Epithelial cell of proximal tubule (primary cell): ENCODE measurements around the gene ZBED5. TPM values are rescaled to one million over a fixed set of nuclear protein-coding genes. Genes with fewer than 3 reads are reported as not detected.

ENCODE experiments used
- DNase-seq: peaks from one replicate; pipeline ENCODE4 v3.0.0-alpha.2; 2011; ENCODE audit warnings: low read depth
- H3K4me3 ChIP-seq: 2 replicates; pipeline ENCODE4 v1.5.1; 2011; ENCODE audit warnings: low read depth, mild to moderate bottlenecking, low read length
- total RNA-seq: library from RNA; depleted of rRNA; stranded (reverse); fragments of >200 nt; gene quantifications from 2 replicates; pipeline ENCODE4 v1.2.3, GENCODE V29; 2015
- TF ChIP-seq, protein P1 (sequence below): conservative IDR thresholded peaks from 2 replicates; pipeline ENCODE4 v1.5.1; 2012; ENCODE audit warnings: low read depth, mild to moderate bottlenecking, low read length

The ZBED5 gene
- total RNA-seq, 1 donor from 2014 or later, result 19.8 TPM

DNA sequence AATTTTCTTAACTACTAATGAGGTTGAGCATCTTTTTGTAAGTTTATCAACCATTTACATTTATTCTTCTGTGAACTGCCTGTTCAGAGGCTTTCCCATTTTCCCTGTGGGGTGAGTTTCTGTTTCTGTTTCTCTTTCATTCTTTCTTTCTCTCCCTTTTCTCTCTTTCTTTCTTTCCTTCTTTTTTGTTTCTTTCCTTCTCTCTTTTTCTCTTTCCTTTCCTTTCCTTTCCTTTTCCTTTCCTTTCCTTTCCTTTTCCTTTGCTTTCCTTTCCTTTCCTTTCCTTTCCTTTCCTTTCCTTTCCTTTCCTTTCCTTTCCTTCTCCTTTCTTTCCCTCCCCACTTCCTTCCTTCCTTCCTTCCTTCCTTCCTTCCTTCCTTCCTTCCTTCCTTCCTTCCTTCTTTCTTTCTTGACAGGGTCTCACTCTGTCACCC is 8.0 kb upstream of the ZBED5 start:
- TF ChIP-seq, protein P1, sequence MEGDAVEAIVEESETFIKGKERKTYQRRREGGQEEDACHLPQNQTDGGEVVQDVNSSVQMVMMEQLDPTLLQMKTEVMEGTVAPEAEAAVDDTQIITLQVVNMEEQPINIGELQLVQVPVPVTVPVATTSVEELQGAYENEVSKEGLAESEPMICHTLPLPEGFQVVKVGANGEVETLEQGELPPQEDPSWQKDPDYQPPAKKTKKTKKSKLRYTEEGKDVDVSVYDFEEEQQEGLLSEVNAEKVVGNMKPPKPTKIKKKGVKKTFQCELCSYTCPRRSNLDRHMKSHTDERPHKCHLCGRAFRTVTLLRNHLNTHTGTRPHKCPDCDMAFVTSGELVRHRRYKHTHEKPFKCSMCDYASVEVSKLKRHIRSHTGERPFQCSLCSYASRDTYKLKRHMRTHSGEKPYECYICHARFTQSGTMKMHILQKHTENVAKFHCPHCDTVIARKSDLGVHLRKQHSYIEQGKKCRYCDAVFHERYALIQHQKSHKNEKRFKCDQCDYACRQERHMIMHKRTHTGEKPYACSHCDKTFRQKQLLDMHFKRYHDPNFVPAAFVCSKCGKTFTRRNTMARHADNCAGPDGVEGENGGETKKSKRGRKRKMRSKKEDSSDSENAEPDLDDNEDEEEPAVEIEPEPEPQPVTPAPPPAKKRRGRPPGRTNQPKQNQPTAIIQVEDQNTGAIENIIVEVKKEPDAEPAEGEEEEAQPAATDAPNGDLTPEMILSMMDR, result no peak
- DNase-seq, result no peak
- H3K4me3 ChIP-seq, result no peak overlapping the region

DNA sequence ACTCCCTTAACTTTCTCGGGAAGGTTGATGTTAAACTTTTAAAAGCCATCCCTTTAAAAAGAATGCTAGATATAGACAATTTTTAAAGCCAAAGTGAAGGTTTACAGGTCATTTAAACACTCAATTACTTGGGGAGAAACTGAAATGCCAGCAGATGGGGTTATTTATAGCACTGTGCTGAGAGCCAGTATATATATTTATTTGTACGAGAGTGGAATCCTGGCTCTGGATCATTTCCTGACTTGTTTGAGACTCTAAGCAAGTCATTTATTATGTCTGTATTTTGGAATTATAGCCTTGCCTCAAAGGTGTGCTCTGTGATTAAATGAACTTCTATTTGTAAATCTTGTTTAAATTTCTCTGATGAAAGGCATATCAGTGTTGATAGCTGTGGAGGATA is 6.8 kb upstream of the ZBED5 start:
- TF ChIP-seq, protein P1, result no peak
- no peak overlapping the region for H3K4me3 ChIP-seq
- DNase-seq, result no peak

DNA sequence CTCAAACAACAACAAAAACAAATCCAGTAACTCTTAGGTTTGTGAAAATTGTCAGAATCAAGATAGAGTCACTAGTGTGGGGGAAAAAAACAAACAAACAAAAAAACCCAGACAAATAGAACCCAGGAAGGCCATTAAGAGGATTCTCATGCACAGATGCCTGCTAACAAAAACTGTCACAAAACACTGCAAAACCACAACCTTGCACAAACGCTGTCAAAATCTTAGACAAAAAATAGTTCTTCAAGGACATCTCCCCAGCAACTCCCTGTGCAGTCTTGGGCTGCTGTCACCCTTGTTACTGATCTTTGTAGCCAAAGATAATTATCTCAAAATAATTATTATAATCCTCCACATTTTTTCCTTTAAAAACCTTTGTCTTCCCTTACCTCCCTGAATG is 4.6 kb upstream of the ZBED5 start:
- H3K4me3 ChIP-seq, result no peak overlapping the region
- TF ChIP-seq, protein P1, result no peak
- no peak for DNase-seq

DNA sequence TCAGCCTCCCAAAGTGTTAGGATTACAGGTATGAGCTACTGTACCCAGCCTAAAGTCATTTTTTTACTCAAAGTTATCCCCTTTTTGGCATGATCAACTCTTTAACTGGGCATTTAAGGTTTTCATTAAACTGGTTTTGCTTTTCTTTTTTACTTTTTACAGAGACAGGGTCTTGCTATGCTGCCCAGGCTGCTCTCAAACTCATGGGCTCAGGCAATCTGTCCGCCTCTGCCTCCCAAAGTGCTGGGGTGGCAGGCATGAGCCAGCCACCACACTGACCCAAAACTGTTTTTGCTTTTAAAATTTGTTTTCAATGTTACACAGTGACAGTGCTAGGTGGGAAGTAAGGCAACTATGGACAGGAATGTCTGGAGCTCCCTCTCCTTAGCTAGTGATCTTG is 3.9 kb upstream of the ZBED5 start:
- H3K4me3 ChIP-seq, result no peak overlapping the region
- no peak for DNase-seq
- TF ChIP-seq, protein P1, result no peak

DNA sequence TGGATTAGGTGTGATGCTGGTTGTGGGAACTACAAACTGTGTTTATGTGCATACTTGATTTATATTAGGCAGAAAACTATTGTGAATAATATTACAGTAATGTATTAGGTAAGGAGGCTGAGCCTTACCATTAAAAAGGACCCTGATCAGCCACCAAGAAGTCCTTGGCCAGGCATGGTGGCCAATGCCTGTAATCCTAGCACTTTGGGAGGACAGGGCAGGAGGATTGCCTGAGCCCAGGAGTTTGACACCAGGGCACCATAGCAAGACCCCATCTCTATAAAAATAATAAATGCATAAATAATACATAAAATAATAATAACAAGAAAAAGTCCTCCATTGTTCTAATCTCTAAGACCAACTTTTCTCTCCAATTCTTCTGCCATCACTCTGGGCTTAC is 3.2 kb upstream of the ZBED5 start:
- TF ChIP-seq, protein P1, result no peak
- no peak for DNase-seq

DNA sequence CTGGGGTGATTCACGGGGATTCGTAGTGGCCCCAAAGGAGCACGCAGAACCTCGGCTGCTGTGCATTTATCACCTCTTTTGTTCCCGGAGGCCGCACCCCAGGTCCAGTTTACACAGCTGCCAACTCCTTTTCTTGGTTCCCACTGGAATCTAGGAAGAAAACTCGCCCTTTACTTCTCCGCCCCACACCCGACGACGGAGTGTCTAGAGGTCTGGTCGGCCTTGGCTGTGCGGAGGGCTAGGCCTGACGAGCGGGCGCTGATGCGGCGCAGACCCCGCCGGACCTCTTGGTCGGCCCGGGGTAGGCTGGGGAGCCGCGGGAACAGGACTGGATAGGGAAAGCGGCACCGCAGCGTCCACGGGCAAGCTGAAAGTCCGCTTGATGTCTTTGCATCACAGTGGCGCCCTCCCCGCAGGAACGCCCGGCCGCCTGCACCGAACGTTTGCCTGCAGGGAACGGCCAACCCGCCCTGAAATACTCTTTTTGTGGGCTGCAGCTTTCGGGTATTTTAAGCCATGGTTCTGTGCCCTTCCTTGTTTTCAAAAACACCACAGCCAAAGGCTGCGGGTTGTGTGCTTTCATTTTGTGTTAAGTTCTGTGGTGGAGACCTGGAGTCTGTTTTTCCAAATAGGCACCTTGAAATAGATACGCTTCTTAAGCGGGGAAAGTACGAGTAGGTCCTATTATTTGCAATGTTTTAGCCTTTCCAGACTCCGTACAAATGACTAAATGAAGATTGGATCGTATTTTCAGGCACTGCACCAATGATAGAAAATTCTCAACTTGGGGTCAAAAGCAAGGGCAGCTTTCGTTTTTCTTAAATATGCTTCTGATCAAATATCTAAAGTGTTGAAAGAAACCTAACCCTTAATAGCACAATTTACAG is 829 bp upstream of the ZBED5 start:
- DNase-seq, result no peak
- TF ChIP-seq, protein P1, result no peak
- H3K4me3 ChIP-seq, result peak overlapping the region; percentile 79

More for the DNA sequence above, 3.2 kb upstream of the ZBED5 start:
- H3K4me3 ChIP-seq, result no peak overlapping the region

DNA sequence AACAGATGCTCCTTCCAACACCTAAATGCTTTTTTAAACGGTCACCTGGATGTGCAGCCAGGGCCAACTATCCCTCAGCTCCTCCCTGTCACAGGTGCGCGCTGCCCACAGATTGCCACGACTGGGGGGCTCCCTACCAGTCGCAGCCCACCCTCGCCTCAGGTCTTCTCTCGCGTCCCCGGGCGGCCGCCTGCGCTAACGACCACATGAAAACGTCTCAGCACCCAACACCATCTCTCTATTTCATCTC is 469 bp downstream of the ZBED5 start:
- H3K4me3 ChIP-seq, result peak overlapping the region; percentile 79
- TF ChIP-seq, protein P1, result no peak
- no peak for DNase-seq
